ENCODE measurements around the gene CCDC27.
"Not testable (repeated sequence)": the region's sequence is repeated elsewhere in the genome, so short reads cannot be mapped to it uniquely, and the experiment has no call there.

Gene CCDC27

GRCh38 chr1:3738943-3739342 lies 13.3 kb upstream of the CCDC27 start:
- no peak for DNase-seq

GRCh38 chr1:3740042-3740441 lies 12.2 kb upstream of the CCDC27 start:
- no peak for DNase-seq

- DNase-seq: no peak
Observed at GRCh38 chr1:3740752-3741151, 11.5 kb upstream of the CCDC27 start.

- no peak for DNase-seq
Observed at GRCh38 chr1:3741566-3742438, 10.4 kb upstream of the CCDC27 start.

GRCh38 chr1:3742439-3743298 lies 9.6 kb upstream of the CCDC27 start:
- DNase-seq: no peak

GRCh38 chr1:3743421-3743820 lies 8.8 kb upstream of the CCDC27 start:
- DNase-seq: no peak

- DNase-seq: no peak
Observed at GRCh38 chr1:3743826-3744225, 8.4 kb upstream of the CCDC27 start.

- DNase-seq: no peak
Observed at GRCh38 chr1:3744646-3745045, 7.6 kb upstream of the CCDC27 start.

- no peak for DNase-seq
Observed at GRCh38 chr1:3745071-3745470, 7.2 kb upstream of the CCDC27 start.

- peak; percentile 15 to 20 for DNase-seq
Observed at GRCh38 chr1:3745590-3746381, 6.5 kb upstream of the CCDC27 start.

GRCh38 chr1:3746389-3746829 lies 5.8 kb upstream of the CCDC27 start:
- DNase-seq: no peak

- peak; percentile 42 to 64 for DNase-seq
Observed at GRCh38 chr1:3746830-3747521, 5.3 kb upstream of the CCDC27 start.

GRCh38 chr1:3747522-3747848 lies 4.8 kb upstream of the CCDC27 start:
- no peak for DNase-seq

GRCh38 chr1:3747903-3748302 lies 4.3 kb upstream of the CCDC27 start:
- DNase-seq: no peak

- not testable (repeated sequence) for DNase-seq
Observed at GRCh38 chr1:3748316-3748900, 3.8 kb upstream of the CCDC27 start.

- no peak for DNase-seq
Observed at GRCh38 chr1:3749512-3749911, 2.7 kb upstream of the CCDC27 start.

GRCh38 chr1:3750741-3751140 lies 1.5 kb upstream of the CCDC27 start:
- no peak for DNase-seq

GRCh38 chr1:3753656-3754454 lies 1.6 kb downstream of the CCDC27 start:
- DNase-seq: no peak

- DNase-seq: no peak
Observed at GRCh38 chr1:3756394-3756793, 4.1 kb downstream of the CCDC27 start.

- DNase-seq: no peak
Observed at GRCh38 chr1:3759164-3759563, 6.9 kb downstream of the CCDC27 start.

GRCh38 chr1:3759796-3760195 lies 7.5 kb downstream of the CCDC27 start:
- DNase-seq: no peak
